HUES64 (cell line): ENCODE measurements around the gene TMC1.
"Not testable (repeated sequence)": the region's sequence is repeated elsewhere in the genome, so short reads cannot be mapped to it uniquely, and the experiment has no call there.

Experiments
- H3K27ac ChIP-seq: 2 replicates; pipeline ENCODE4 v1.7.0; 2013; ENCODE audit warnings: low read depth, low read length, inconsistent platforms
- H3K27me3 ChIP-seq: 2 replicates; pipeline ENCODE4 v1.6.1; 2013; ENCODE audit warnings: mild to moderate bottlenecking, low read length; ENCODE audit not compliant: insufficient read depth
- H3K36me3 ChIP-seq: 2 replicates; pipeline ENCODE4 v1.6.1; 2013; ENCODE audit warnings: mild to moderate bottlenecking, low read length; ENCODE audit not compliant: insufficient read depth
- H3K4me1 ChIP-seq: 2 replicates; pipeline ENCODE4 v1.6.1; 2013; ENCODE audit warnings: mild to moderate bottlenecking, low read length, moderate library complexity; ENCODE audit not compliant: insufficient read depth
- H3K4me3 ChIP-seq: 2 replicates; pipeline ENCODE4 v1.5.1; 2013; ENCODE audit warnings: mild to moderate bottlenecking, low read length, moderate library complexity
- H3K9ac ChIP-seq: 2 replicates; pipeline ENCODE4 v1.6.1; 2013; ENCODE audit warnings: mild to moderate bottlenecking, low read depth, low read length
- H3K9me3 ChIP-seq: 2 replicates; pipeline ENCODE4 v1.6.1; 2013; ENCODE audit warnings: low read depth, low read length; ENCODE audit not compliant: insufficient read depth
- WGBS: fragments of 150-250, 120-280 bp; methylation state at CpG from one replicate; pipeline ENCODE4 v1.1.7; 2013; ENCODE audit warnings: missing lambda C conversion rate; 5-methylcytosine and 5-hydroxymethylcytosine counted together

The TMC1 gene

DNA sequence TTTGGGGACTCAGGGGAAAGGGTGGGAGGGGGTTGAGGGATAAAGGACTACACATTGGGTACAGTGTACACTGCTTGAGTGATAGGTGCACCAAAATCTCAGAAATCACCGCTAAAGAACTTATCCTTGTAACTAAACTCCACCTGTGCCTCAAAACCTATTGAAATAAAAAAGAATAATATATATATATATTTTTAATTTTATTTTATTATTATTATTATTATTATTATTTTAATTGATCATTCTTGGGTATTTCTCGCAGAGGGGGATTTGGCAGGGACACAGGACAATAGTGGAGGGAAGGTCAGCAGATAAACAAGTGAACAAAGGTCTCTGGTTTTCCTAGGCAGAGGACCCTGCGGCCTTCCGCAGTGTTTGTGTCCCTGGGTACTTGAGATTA, 328.8 kb downstream of the TMC1 start:
- WGBS = 100% methylated on average over 1 of the region's 4 CpGs
- not testable (repeated sequence) for H3K4me1 ChIP-seq, H3K4me3 ChIP-seq, H3K27ac ChIP-seq, H3K27me3 ChIP-seq, H3K36me3 ChIP-seq, H3K9me3 ChIP-seq, H3K9ac ChIP-seq

DNA sequence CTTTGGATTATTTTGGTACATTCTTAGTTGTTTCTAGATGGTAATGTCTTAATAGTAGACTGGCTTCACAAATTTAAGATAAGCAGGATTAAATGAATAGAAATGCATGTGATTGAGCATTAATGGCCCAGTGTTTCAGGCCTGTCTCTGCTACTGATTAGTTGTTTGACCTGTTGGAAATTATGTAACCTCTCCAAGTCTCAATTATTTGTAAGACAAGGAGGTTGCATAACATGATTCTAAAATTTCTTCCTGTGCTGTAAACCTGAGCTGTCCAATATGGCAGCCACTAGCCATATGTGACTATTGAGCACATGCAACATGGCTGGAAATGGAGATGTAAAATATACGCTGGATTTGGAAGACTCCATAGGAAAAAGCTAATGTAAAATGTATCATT, 333.9 kb downstream of the TMC1 start:
- Histone ChIP-seq H3K36me3 (no peaks in the 10 kb centered on the region), H3K4me3 (no peak overlapping the region), H3K27me3 (no peaks in the 10 kb centered on the region), H3K27ac (no peak overlapping the region), H3K4me1 (peaks cover 18% of the 10 kb centered on the region; the same call in 1 of the 2 replicates), H3K9me3 (no peaks in the 10 kb centered on the region), H3K9ac (no peak overlapping the region)
- WGBS = 100% methylated on average over 1 of the region's 1 CpG

DNA sequence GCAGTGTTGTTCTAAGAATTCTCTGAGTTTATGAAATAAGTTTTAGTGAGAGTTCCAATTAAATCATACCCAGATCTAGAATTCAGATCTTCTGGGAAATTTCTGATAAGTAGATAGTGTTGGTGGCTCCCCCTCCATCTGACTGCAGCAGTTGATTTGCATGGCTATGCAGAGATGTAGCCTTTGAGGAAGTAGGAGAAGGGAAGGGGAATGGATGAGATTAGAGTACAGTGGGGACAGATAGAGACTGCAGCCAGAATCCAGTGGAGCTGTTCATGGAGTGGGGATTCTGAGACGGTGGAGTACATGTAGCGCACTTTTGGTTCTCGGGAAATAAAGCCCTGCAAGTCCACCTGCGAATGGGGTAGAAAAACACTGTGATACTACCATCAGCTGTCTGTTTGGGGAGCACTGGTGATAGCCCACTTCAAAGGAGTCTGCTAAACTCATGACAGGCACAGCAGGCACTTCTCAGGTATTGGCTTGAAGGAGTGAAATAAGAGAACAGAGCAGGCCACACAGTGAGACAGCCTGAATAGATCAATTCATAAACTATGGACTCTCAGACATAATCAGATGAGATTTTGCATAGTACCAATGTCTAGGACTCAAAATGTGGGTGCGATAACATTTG, 334.6 kb downstream of the TMC1 start:
- Histone ChIP-seq H3K9me3 (no peaks in the 10 kb centered on the region), H3K4me3 (no peak overlapping the region), H3K36me3 (no peaks in the 10 kb centered on the region), H3K4me1 (peaks cover 18% of the 10 kb centered on the region; the same call in 1 of the 2 replicates), H3K27me3 (no peaks in the 10 kb centered on the region), H3K27ac (no peak overlapping the region), H3K9ac (no peak overlapping the region)
- 91% methylated on average over 5 of the region's 5 CpGs for WGBS

DNA sequence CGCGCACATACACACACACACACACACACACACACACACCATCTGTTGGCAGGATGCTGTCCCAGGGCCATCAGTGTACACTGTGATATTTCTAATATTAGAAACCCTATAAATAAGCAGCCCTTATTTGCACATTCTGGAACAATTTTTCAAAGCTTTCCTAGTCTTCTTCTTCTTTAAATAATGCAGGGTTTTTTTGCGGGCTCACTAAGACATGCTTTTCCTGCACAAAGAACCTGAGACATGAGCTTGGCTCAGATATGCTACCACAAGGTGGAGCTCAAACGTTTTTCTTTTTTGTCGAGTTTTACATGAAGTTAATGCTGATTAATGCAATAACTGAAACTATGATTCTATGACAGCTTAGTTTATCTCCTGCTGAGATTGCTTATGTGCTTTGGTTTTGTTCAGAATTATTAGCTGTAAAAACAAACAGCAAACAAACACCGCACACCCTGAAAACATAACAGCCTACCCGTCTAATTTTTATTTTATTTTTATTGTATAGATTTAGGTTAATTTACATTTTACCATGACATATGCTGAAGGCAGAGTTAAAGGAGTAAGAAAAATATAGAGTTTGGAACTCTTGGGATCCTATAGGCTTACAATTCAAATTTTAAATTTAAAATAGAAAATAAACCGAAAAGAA, 335.7 kb downstream of the TMC1 start:
- no peaks in the 10 kb centered on the region for H3K36me3 ChIP-seq
- no peaks in the 10 kb centered on the region for H3K9me3 ChIP-seq
- no peak overlapping the region for H3K4me3 ChIP-seq
- no peak overlapping the region for H3K27ac ChIP-seq
- H3K9ac ChIP-seq = no peak overlapping the region
- peaks cover 18% of the 10 kb centered on the region; the same call in 1 of the 2 replicates for H3K4me1 ChIP-seq
- WGBS = 69% methylated on average over 6 of the region's 8 CpGs
- no peaks in the 10 kb centered on the region for H3K27me3 ChIP-seq

DNA sequence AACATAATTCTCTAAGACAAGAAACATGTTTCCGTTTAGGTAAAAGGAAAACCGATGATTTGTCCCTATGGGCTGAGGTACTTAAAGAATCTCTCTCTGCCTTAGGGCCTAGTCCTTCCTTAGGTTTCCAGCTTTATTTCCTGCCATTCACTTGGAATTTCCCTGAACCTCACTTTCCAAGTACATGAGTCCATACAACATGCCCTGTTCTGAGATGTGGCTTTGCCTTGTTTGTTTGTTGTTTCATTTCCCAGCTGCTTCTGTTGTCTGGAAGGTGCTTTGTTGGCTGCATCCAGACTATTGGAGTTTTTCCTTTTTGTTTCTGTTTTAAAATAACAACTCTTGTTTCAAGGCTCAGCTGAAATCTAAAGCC, 336.2 kb downstream of the TMC1 start:
- Histone ChIP-seq H3K27ac (no peak overlapping the region; the same call in 1 of the 2 replicates), H3K9ac (no peak overlapping the region)
- WGBS = 98% methylated on average over 2 of the region's 2 CpGs

DNA sequence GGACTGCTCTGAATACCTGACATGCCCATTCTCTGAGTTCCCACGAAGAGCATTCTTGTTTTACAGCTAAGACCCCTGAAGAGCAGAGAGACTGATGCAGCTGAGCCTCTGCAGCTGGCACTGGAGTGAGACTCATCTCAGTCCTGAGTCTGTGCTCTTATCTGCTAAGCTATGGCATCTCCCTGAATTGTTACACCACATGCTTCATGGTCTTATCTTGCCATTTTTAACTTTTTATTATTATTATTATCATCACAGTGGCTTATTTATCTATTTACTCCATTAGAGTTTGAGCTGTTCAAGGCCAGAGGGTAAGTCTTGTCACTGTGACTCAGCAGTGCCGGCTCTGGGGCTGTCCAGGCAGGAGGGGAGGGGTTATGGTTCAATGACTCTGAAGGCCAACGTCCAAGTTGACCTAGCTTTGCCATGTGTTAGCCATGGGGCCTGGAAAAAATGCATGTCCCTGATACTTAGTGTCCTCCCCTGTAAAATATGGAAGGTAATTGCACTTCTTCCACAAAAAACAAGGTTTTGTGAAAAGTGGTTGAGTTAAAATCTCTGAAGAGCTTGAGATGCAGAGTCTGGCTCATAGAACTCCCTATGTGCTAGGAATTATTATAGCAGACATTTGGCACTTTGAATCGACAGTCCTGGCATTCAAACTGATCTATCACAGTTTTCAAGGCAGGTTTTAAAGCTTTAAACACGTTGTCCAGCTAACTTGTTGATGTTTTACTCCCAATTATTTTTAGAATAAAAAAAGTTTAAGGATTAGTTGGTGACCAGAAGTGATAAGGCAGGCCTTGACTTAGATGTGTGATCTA, 336.9 kb downstream of the TMC1 start:
- Histone ChIP-seq H3K9ac (no peak overlapping the region), H3K36me3 (no peaks in the 10 kb centered on the region), H3K27ac (no peak overlapping the region; the same call in 1 of the 2 replicates), H3K4me1 (peaks cover 18% of the 10 kb centered on the region; the same call in 1 of the 2 replicates), H3K4me3 (no peak overlapping the region), H3K9me3 (no peaks in the 10 kb centered on the region), H3K27me3 (no peaks in the 10 kb centered on the region)
- 61% methylated on average over 5 of the region's 5 CpGs for WGBS

More for the DNA sequence above, 336.2 kb downstream of the TMC1 start:
- H3K4me3 ChIP-seq = no peak overlapping the region
- H3K9me3 ChIP-seq = no peaks in the 10 kb centered on the region
- no peaks in the 10 kb centered on the region for H3K27me3 ChIP-seq
- H3K4me1 ChIP-seq = peaks cover 18% of the 10 kb centered on the region; the same call in 1 of the 2 replicates
- no peaks in the 10 kb centered on the region for H3K36me3 ChIP-seq

DNA sequence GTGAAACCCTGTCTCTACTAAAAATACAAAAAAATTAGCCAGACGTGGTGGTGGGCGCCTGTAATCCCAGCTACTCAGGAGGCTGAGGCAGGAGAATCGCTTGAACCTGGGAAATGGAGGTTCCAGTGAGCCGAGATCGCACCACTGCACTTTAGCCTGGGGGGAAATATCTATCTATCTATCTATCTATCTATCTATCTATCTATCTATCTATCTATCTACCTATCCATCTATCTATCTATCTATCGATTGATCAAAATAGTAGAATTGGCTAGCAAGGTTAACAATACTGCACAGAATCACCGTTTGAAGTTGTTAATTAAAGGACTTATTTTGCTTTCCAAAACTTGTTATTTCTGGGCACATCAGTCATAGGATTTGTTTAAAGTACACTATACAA, 341.4 kb downstream of the TMC1 start:
- not testable (repeated sequence) for H3K27ac ChIP-seq, H3K36me3 ChIP-seq, H3K9me3 ChIP-seq, H3K9ac ChIP-seq, H3K4me1 ChIP-seq, H3K4me3 ChIP-seq, H3K27me3 ChIP-seq
- WGBS = 100% methylated on average over 7 of the region's 7 CpGs

DNA sequence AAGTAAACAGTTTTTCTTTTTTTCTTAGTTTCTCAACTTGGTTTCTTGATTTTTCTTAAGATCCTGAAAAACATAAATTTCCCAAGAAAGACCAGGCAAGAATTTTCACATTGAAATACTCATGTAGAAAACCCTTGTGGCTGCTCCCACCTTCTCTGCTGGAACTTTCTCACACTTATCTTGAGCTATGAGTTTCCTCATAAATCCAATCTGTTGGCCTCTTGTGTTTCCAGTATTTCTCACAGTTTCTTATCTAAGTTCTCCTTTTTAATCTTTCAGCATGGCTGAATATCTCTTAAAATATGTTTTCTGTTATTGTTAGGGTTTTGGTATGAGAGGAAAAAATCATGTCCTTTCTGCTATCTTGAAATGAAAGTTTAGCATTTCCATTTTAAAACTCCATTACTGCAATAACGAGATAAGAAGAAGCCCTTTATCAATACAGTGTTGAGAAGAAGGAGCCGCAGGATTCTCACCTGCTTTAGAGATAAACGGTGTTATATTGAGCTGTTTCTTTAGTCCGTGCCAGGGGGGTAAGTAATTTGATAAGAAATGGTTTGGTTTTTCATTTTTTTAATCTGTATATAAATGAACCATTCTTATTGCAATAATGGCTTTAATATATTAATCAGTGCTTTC, 342.2 kb downstream of the TMC1 start:
- no peak overlapping the region for H3K9ac ChIP-seq
- no peaks in the 10 kb centered on the region for H3K9me3 ChIP-seq
- WGBS = 90% methylated on average over 4 of the region's 4 CpGs
- no peaks in the 10 kb centered on the region for H3K4me1 ChIP-seq
- H3K27me3 ChIP-seq = no peaks in the 10 kb centered on the region
- H3K4me3 ChIP-seq = no peak overlapping the region
- H3K27ac ChIP-seq = no peak overlapping the region
- no peaks in the 10 kb centered on the region for H3K36me3 ChIP-seq

DNA sequence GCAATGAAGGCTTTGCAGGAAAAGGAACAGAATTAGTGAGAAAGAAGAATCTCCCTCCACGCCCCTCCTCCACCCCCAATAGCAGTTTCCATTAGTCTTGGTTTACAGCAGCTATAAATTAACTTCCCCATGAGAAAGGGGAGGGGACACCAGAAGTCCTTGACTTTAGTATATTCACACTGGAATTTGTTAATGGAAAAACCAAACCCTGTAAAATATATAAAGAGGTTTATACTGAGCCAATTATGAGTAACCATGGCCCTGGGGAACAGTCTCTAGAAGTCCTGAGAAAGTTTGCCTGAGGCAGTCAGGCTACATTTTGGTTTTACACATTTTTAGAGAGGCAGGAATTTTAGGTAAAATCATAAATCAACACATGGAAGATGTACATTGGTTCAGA, 342.9 kb downstream of the TMC1 start:
- H3K9me3 ChIP-seq = no peaks in the 10 kb centered on the region
- H3K27ac ChIP-seq = no peak overlapping the region
- H3K4me1 ChIP-seq = no peaks in the 10 kb centered on the region
- WGBS = no CpG with 5 or more reads among the region's 1 CpG
- H3K36me3 ChIP-seq = no peaks in the 10 kb centered on the region
- no peak overlapping the region for H3K9ac ChIP-seq
- H3K27me3 ChIP-seq = no peaks in the 10 kb centered on the region
- no peak overlapping the region for H3K4me3 ChIP-seq

DNA sequence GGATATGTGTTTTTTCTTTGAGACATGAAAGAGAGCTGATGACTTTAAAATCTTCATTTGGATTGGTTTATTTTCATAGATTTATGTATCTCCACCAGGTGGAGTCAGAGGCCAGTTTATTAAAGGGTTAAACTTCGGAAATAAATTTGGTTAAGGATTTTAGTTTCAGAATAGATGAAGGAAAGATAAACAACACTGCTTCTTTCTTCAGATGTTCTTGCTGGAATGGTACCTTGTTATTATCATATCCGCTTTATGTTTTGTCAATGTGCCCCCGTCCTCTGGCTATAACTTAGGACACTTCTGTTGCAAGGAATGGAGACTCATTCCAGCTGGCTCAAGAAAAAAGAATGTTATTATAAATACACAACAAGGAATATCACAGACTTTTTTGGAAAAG, 350.3 kb downstream of the TMC1 start:
- Histone ChIP-seq H3K27ac (no peak overlapping the region), H3K4me1 (0 out of 2 replicates have a peak, but pooled peaks cover 5% of the 10 kb centered on the region), H3K9ac (no peak overlapping the region), H3K36me3 (no peaks in the 10 kb centered on the region), H3K9me3 (no peaks in the 10 kb centered on the region), H3K27me3 (no peaks in the 10 kb centered on the region), H3K4me3 (no peak overlapping the region)
- 78% methylated on average over 3 of the region's 3 CpGs for WGBS

DNA sequence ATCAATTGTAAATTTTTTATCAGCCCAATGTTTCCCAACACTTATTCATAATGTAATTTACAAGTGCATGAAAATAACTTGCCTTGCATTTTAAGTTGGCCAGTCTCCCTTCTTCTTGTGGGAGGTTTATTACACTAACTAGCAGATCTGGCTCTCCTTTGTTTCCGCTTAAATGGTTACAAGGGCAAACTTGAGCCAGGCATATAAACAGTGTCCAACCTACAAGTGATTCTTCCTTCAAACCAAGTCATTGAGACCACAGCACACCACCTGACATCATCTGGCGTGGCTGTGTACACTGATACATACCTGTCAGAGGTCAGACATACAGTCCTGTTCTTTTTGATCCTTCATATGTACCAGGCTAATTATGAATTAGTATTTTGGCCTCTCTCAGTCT, 351.3 kb downstream of the TMC1 start:
- WGBS = 91% methylated on average over 2 of the region's 2 CpGs
- no peak overlapping the region for H3K4me3 ChIP-seq
- H3K27ac ChIP-seq = no peak overlapping the region
- no peaks in the 10 kb centered on the region for H3K27me3 ChIP-seq
- no peaks in the 10 kb centered on the region for H3K36me3 ChIP-seq
- H3K4me1 ChIP-seq = 0 out of 2 replicates have a peak, but pooled peaks cover 5% of the 10 kb centered on the region
- no peak overlapping the region for H3K9ac ChIP-seq
- no peaks in the 10 kb centered on the region for H3K9me3 ChIP-seq
